ENCODE results near the gene KRTAP3-1. TPM values are rescaled to one million over a fixed set of nuclear protein-coding genes. Genes with fewer than 3 reads are reported as not detected.
"Not testable (repeated sequence)": the region's sequence is repeated elsewhere in the genome, so short reads cannot be mapped to it uniquely, and the experiment has no call there.

The KRTAP3-1 gene
- total RNA-seq, 1 experiment from 2014 or later: not detected

GRCh38 chr17:41001795-41002194 lies 7.1 kb downstream of the KRTAP3-1 start (continued):
- TF ChIP-seq, protein P1, sequence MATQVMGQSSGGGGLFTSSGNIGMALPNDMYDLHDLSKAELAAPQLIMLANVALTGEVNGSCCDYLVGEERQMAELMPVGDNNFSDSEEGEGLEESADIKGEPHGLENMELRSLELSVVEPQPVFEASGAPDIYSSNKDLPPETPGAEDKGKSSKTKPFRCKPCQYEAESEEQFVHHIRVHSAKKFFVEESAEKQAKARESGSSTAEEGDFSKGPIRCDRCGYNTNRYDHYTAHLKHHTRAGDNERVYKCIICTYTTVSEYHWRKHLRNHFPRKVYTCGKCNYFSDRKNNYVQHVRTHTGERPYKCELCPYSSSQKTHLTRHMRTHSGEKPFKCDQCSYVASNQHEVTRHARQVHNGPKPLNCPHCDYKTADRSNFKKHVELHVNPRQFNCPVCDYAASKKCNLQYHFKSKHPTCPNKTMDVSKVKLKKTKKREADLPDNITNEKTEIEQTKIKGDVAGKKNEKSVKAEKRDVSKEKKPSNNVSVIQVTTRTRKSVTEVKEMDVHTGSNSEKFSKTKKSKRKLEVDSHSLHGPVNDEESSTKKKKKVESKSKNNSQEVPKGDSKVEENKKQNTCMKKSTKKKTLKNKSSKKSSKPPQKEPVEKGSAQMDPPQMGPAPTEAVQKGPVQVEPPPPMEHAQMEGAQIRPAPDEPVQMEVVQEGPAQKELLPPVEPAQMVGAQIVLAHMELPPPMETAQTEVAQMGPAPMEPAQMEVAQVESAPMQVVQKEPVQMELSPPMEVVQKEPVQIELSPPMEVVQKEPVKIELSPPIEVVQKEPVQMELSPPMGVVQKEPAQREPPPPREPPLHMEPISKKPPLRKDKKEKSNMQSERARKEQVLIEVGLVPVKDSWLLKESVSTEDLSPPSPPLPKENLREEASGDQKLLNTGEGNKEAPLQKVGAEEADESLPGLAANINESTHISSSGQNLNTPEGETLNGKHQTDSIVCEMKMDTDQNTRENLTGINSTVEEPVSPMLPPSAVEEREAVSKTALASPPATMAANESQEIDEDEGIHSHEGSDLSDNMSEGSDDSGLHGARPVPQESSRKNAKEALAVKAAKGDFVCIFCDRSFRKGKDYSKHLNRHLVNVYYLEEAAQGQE (IDR thresholded peaks at IDR 0.05; ENCODE audit: low read depth): no peak
- TF ChIP-seq ELF1 (IDR thresholded peaks at IDR 0.05; ENCODE audit: borderline replicate concordance, low read depth): no peak
- TF ChIP-seq CEBPB (IDR thresholded peaks at IDR 0.05; ENCODE audit: low read depth): no peak
- TF ChIP-seq EZH2phosphoT487 (IDR thresholded peaks at IDR 0.05; ENCODE audit: borderline replicate concordance): no peak
- TF ChIP-seq EGR1 (IDR thresholded peaks at IDR 0.05; ENCODE audit: low read depth): no peak

DNA sequence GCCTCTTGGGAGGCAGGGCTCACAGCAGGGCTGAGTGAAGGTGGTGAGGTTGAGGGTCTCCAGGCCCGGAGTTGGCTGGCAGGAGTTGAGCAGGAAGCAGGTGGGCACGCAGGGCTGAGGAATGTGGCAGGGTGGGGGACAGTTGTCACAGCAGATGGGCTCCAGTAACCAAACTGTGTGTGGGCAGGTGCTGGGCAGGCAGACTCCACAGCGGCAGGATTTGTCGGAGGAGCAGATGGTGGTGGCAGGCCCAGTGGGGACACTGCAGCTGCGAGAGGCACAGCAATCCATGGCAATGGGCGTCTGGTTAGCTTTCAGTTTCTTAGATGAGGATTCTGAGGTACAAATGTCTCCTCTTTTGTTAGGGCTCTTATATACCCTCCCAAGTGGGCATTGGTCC lies 9.4 kb downstream of the KRTAP3-1 start, which contains the start of gene KRTAP3-2:
TSS of gene KRTAP3-2 (minus strand) at position 344 of the 400 bp plus-strand sequence. CDS start at position 291, 53 bp downstream.
- RAD21 ChIA-PET (ENCODE audit: low non-redundant PET in 1 of 2, low total read pairs in 2 of 2, uncharacterized antibody in 2 of 2, unreplicated experiment in 2 of 2); ATAC-seq; BruUV-seq (replicated peaks); H3K27me3 ChIP-seq (ENCODE audit: insufficient read depth, low read length); POLR2A ChIA-PET; CTCF ChIA-PET; H3K9me2 ChIP-seq (ENCODE audit: insufficient read depth); H3K79me2 ChIP-seq (ENCODE audit: insufficient read depth, low read length); intact Hi-C loops (cut with micrococcal nuclease); H3K36me3 ChIP-seq (ENCODE audit: control insufficient read depth in 1 of 2, insufficient read depth in 2 of 2, low read length in 2 of 2); H3K9me3 ChIP-seq (ENCODE audit: control insufficient read depth in 1 of 2, insufficient read depth in 1 of 2, low read depth in 1 of 2, low read length in 2 of 2); H2AFZ ChIP-seq (ENCODE audit: low read depth, low read length, poor library complexity, severe bottlenecking); H4K20me1 ChIP-seq (ENCODE audit: insufficient read depth); H3K9ac ChIP-seq (ENCODE audit: low read length); DNase-seq (ENCODE audit: low read depth, low spot score); H3K27ac ChIP-seq (ENCODE audit: low read depth, low read length); H3K4me3 ChIP-seq (replicated peaks in 1 of 2; ENCODE audit: low read depth in 1 of 2, low read length in 2 of 2); H3K4me2 ChIP-seq (ENCODE audit: low read length): not testable (repeated sequence)
- peaks cover 5 to 14% of the 10 kb centered on the region in 2 experiments for H3K4me1 ChIP-seq (ENCODE audit: control insufficient read depth in 1 of 2, insufficient read depth in 2 of 2, low read length in 2 of 2)
